Left renal cortex interstitium (tissue), 4 donors: ENCODE measurements around the gene MRPL42. TPM values are rescaled to one million over a fixed set of nuclear protein-coding genes. Genes with fewer than 3 reads are reported as not detected.
A peak's percentile ranks its signal among the peaks of the same experiment; 100 is the strongest.
"Not testable (repeated sequence)": the region's sequence is repeated elsewhere in the genome, so short reads cannot be mapped to it uniquely, and the experiment has no call there.

ENCODE experiments used
- DNase-seq, 4 donors: peaks; one replicate each; pipeline ENCODE4 v3.0.0-alpha.2; 2013; ENCODE audit warnings: low read depth in 4 of 4, low spot score in 2 of 4, missing footprints in 1 of 4
- polyA plus RNA-seq, 4 donors: library from polyadenylated mRNA; unstranded; fragments of 120-200 nt; gene quantifications; one replicate each; pipeline ENCODE4 v1.2.1, GENCODE V29; 2013; ENCODE audit not compliant: insufficient read length in 4 of 4

Gene MRPL42
- polyA plus RNA-seq, 4 donors, result 63.6 to 82.0 (median 75.1) TPM

- DNase-seq, result no peak
Measured at GRCh38 chr12:93536111-93536765, 68.9 kb downstream of the MRPL42 start.

DNA sequence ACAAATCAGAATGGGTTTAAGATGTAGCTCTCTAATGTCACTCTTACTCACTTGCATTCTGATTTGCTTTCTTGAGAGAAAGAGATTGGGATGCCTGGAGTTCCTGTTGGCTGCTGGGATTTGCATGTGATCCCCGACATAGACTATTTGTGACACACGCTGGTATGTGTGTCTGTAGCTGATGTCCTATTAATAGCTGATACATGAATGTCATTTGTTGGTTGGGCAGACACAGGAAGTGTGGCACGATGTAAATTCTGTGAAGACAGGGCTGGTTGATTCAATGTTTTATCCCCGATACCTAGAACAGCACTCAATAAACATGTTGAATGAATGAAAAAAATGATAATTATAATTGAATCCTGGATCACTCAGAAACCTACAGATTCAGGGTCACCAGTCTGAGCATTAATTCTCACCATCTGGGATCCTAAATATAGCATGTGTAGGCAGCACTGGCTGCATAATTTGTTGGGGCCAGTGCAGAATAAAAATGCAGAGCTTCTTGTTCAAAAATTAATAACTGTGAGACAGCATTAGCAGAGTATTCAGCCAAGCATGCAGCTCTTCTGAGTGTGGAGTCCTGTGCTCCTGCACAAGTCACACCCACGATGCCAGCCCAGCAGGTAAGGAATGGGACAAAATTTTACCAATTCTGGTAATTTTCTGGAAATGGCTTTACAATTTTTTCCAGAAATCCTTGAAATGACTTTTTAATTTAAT, 69.6 kb downstream of the MRPL42 start:
- no peak for DNase-seq

GRCh38 chr12:93537769-93538168, 70.5 kb downstream of the MRPL42 start:
- DNase-seq, result no peak

GRCh38 chr12:93539821-93540220, 72.5 kb downstream of the MRPL42 start:
- no peak for DNase-seq

DNA sequence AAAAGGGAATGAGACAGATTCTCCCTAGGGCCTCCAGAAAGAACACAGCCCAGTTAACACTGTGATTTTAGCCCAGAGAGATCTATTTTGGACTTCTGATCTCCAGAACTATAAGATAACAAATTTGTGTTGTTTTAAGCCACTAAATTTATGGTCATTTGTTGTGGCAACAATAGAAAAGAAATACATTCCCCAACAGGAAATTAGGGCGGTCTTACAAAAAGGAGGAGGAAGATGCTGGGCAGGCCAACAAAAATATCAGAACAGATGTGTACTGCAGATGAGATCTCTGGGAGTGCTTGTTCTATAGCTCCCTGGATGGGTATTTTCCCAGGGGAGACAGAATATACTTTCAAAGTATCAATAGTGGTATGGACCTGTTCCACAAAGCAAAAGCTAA, 73.2 kb downstream of the MRPL42 start:
- DNase-seq, result peak in 1 of 4 donors; percentile 31

- no peak for DNase-seq
Measured at GRCh38 chr12:93541578-93542225, 74.4 kb downstream of the MRPL42 start.

DNA sequence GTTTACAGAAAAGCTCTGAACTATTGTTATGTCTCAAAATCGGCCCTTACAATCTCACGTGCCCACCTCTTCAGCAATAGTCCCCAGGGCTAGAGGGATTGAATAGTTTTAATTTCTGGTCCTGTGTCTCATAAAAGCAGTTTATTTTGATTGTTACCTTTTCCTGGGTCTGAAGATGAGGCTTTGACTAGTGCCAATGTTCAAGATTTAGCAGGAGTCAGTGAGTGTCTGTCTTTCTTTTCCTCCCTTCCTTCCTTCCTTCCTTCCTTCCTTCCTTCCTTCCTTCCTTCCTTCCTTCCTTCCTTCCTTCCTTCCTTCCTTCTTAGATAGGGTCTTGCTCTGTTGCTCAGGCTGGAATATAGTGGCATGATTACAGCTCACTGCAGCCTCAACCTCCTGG, 80.5 kb downstream of the MRPL42 start:
- DNase-seq, result no peak

GRCh38 chr12:93549174-93549573, 81.9 kb downstream of the MRPL42 start:
- no peak for DNase-seq

DNA sequence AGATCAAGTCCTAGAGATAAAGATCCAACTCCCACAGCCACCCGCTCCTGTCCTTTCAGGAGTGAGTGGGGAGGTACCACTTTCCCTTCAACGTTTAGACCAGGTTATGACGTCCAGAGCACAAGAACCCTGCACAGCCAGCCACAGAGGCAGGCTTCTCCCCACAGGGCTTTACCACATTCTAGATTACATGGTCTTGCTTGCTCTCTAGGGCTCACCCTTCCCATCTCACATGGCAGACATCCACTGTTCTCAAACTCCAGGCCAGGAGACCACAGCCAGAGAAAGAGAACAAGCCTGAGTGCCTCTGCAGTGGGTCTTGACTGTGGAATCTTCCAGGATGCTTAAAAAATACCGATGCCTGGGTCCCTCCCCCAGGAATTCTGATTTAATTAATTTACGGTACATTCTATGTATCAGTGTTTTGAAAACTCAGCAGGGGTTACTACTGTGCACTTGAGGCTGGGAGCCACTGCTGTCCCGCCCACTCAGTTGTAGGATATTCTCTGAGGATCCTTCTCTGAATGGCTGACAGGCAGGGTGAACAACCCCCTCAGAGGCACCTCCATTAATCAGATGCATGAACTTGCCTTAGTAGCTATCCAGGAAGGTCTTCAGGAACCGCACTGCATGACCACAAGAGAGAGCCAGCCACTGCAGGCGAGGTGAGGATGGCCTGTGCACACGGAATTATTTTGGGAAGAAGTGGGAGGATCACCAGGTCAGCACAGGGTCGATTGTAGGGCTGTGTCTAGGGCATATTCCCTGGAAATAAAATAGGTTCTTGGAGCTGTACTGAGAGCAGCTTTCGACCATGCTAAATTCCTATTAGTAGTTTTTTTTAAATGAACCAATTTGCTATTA, 83.7 kb downstream of the MRPL42 start:
- DNase-seq, result no peak

- no peak for DNase-seq
Measured at GRCh38 chr12:93552427-93552826, 85.1 kb downstream of the MRPL42 start.

GRCh38 chr12:93557879-93558278, 90.6 kb downstream of the MRPL42 start:
- not testable (repeated sequence) for DNase-seq

DNA sequence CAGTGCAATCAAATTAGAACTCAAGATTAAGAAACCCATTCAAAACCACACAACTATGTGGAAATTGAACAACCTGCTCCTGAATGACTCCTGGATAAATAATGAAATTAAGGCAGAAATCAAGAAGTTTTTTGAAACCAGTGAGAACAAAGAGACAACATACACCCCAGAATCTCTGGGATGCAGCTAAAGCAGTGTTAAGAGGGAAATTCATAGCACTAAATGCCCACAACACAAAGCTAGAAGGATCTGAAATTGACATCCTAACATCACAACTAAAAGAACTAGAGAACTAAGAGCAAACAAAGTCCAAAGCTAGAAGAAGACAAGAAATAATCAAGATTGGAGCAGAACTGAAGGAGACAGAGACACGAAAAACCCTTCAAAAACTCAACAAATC, 91.4 kb downstream of the MRPL42 start:
- DNase-seq, result not testable (repeated sequence)

DNA sequence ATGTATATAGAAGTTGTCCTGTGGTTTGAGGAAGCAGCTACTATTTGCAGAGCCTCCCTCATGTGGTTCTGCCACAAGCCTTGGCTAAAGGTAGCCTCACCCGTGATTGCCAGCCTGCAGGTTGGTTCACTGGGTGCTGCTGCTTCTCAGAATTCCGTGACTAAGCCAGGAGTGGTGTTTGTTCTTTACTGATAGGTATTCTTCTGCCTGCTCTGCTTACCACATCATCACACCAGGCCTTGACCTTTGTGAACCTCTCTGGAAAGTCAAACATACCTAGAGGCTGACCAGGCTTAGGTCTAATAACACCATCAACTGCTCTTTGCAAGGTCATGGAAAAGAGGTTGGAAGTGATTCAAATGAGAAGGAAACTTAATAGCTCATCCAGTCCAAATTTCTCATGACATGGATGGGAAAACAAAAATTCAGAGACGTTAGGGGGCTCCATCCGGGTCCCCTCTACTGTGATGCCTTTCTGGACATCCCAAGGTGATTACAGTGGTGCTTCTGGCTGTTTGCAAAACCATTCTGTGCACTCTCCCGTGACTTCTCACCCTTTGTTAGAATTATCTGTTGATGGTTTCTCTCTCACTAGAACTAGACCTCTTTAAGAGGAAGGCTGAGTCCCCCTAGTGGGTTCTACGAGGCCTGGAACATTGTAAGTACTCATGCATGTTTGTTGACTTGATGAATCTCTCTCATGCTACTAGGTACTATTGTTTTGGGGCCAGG, 96.7 kb downstream of the MRPL42 start:
- DNase-seq, result no peak

DNA sequence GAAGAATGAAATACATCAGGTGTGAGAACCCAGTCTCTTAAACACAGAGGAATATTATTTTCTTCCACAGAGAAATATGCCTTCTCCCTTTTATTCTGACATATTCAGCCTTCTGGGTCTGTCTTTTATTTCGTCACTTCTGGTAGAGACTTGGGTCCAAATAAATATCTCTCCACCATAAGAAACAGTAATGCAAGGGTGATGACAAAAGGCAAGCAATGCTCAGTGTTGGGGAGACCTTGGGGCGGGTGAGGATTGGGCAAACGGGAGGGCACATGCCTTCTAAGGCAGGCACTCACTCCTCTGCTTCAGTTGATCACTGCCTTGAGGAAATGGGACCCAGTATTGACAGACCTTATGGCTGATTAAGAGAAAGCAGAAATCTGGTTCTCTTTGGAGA, 98.4 kb downstream of the MRPL42 start:
- DNase-seq, result no peak

Other genes starting within 250 kb of the MRPL42 start
- 100 to 1,000 TPM; 115 to 146 (median 122) TPM for gene NUDT4, start 89.6 kb upstream of the MRPL42 start, polyA plus RNA-seq
- gene UBE2N, start 25.6 kb upstream of the MRPL42 start, polyA plus RNA-seq, result 100 to 1,000 TPM; 145 to 184 (median 163) TPM
- gene SOCS2, start 105.2 kb downstream of the MRPL42 start, polyA plus RNA-seq, result 10 to 100 TPM; 31.8 to 42.3 (median 33.3) TPM
- gene CRADD, start 209.9 kb downstream of the MRPL42 start, polyA plus RNA-seq, result 10 to 100 TPM; 11.6 to 13.6 (median 12.7) TPM